GM23248 (cell line): ENCODE data around the gene DUSP9. TPM values are rescaled to one million over a fixed set of nuclear protein-coding genes. Genes with fewer than 3 reads are reported as not detected.
"Not testable (repeated sequence)": the region's sequence is repeated elsewhere in the genome, so short reads cannot be mapped to it uniquely, and the experiment has no call there.

ENCODE experiments used
- DNase-seq: peaks from one replicate; pipeline ENCODE4 v3.0.0-alpha.2; 2015
- H2AFZ ChIP-seq: fragments of 200-600 bp; sonication (generic); 2 replicates; pipeline ENCODE4 v1.6.1; 2016; ENCODE audit warnings: antibody characterized with exemption
- H3F3A ChIP-seq: fragments of 200-600 bp; sonication (generic); 2 replicates; pipeline ENCODE4 v1.6.1; 2016; ENCODE audit warnings: mild to moderate bottlenecking, antibody characterized with exemption, mixed run types; ENCODE audit not compliant: insufficient read depth
- H3K27ac ChIP-seq: fragments of 200-600 bp; sonication (generic); 2 replicates; pipeline ENCODE4 v1.5.1; 2016; ENCODE audit warnings: mild to moderate bottlenecking
- H3K27me3 ChIP-seq: fragments of 200-600 bp; sonication (generic); replicated peaks from 2 replicates; pipeline ENCODE4 v1.6.1; 2016; ENCODE audit warnings: mild to moderate bottlenecking; ENCODE audit not compliant: insufficient read depth
- H3K36me3 ChIP-seq: fragments of 200-600 bp; sonication (generic); 2 replicates; pipeline ENCODE4 v1.6.1; 2016; ENCODE audit warnings: low read depth, mild to moderate bottlenecking
- H3K4me1 ChIP-seq: fragments of 200-600 bp; sonication (generic); 2 replicates; pipeline ENCODE4 v1.6.1; 2016; ENCODE audit warnings: mild to moderate bottlenecking; ENCODE audit not compliant: insufficient read depth
- H3K4me2 ChIP-seq: fragments of 200-600 bp; sonication (generic); one replicate; pipeline ENCODE4 v1.6.1; 2016; ENCODE audit warnings: mild to moderate bottlenecking; ENCODE audit not compliant: unreplicated experiment
- H3K4me3 ChIP-seq: fragments of 200-600 bp; sonication (generic); 2 replicates; pipeline ENCODE4 v1.5.1; 2016; ENCODE audit warnings: mild to moderate bottlenecking
- H3K79me2 ChIP-seq: fragments of 200-600 bp; sonication (generic); 2 replicates; pipeline ENCODE4 v1.6.1; 2016; ENCODE audit warnings: mild to moderate bottlenecking; ENCODE audit not compliant: insufficient read depth
- H3K9ac ChIP-seq: fragments of 200-600 bp; sonication (generic); 2 replicates; pipeline ENCODE4 v1.6.1; 2016; ENCODE audit warnings: mild to moderate bottlenecking
- H3K9me2 ChIP-seq: fragments of 200-600 bp; sonication (generic); 2 replicates; pipeline ENCODE4 v1.6.1; 2016; ENCODE audit warnings: mixed run types, mild to moderate bottlenecking, moderate library complexity; ENCODE audit not compliant: insufficient read depth
- H3K9me3 ChIP-seq: fragments of 200-600 bp; sonication (generic); one replicate; pipeline ENCODE4 v1.6.1; 2017; ENCODE audit warnings: low read depth
- H4K20me1 ChIP-seq: fragments of 200-600 bp; sonication (generic); 2 replicates; pipeline ENCODE4 v1.6.0; 2016; ENCODE audit not compliant: insufficient read depth
- EZH2 ChIP-seq: fragments of 200-600 bp; sonication (generic); IDR thresholded peaks from 2 replicates; pipeline ENCODE4 v1.6.1; 2018; ENCODE audit warnings: antibody characterized with exemption, mild to moderate bottlenecking; ENCODE audit not compliant: insufficient read depth, poor library complexity, severe bottlenecking
- EZH2phosphoT487 ChIP-seq: fragments of 200-600 bp; sonication (generic); IDR thresholded peaks from 2 replicates; pipeline ENCODE4 v1.6.1; 2018; ENCODE audit warnings: antibody characterized with exemption, moderate library complexity, mild to moderate bottlenecking, low read depth; ENCODE audit not compliant: insufficient read depth
- WGBS, 2 experiments: methylation state at CpG; one replicate each; pipeline ENCODE4 v1.1.6; 2015 to 2017; ENCODE audit warnings: low lambda C conversion rate in 2 of 2, low coverage in 1 of 2; ENCODE audit errors: missing lambda C conversion rate in 2 of 2; 5-methylcytosine and 5-hydroxymethylcytosine counted together
- in situ Hi-C: fragments of 300-500 bp; cut with MboI; formaldehyde crosslinking; loops from 2 replicates; pipeline ENCODE4 v1.15.0; 2020
- polyA plus RNA-seq: library from polyadenylated mRNA; unstranded; fragments of >200 nt; fragmentation: Nextera tagmentation; extraction: Ambion mirVana; gene quantifications from 2 replicates; pipeline ENCODE4 v1.2.1, GENCODE V29; 2016
- total RNA-seq: library from RNA; depleted of rRNA; stranded (reverse); fragments of >200 nt; shearing (Covaris generic); gene quantifications from 2 replicates; pipeline ENCODE4 v1.2.3, GENCODE V29; 2014

Gene DUSP9
- total and polyA plus RNA-seq, 2 experiments from 2014 or later: not detected

- H3K36me3 ChIP-seq: no peaks in the 10 kb centered on the region
- no peaks in the 10 kb centered on the region for H3F3A ChIP-seq
- H3K4me1 ChIP-seq: no peaks in the 10 kb centered on the region
- DNase-seq: peak; percentile 52
- H2AFZ ChIP-seq: no peak overlapping the region
- H3K9me3 ChIP-seq: no peaks in the 10 kb centered on the region
- TF ChIP-seq EZH2: no peak
- no peak for TF ChIP-seq EZH2phosphoT487
- H4K20me1 ChIP-seq: no peaks in the 10 kb centered on the region
- no peaks in the 10 kb centered on the region for H3K9me2 ChIP-seq
- H3K27ac ChIP-seq: peak overlapping the region; percentile 52; the same call in 1 of the 2 replicates
- peak overlapping the region; percentile 48; the same call in 1 of the 2 replicates for H3K4me3 ChIP-seq
- peak overlapping the region; percentile 35 for H3K4me2 ChIP-seq
- no peaks in the 10 kb centered on the region for H3K27me3 ChIP-seq
- in situ Hi-C loops: no loop called here
- H3K79me2 ChIP-seq: no peaks in the 10 kb centered on the region
- 57 to 68% methylated on average over 8 to 10 of the region's 19 CpGs for WGBS, 2 experiments
- peak overlapping the region; percentile 57 for H3K9ac ChIP-seq
Measured at GRCh38 chrX:153689654-153690465, 42.9 kb downstream of the DUSP9 start.

DNA sequence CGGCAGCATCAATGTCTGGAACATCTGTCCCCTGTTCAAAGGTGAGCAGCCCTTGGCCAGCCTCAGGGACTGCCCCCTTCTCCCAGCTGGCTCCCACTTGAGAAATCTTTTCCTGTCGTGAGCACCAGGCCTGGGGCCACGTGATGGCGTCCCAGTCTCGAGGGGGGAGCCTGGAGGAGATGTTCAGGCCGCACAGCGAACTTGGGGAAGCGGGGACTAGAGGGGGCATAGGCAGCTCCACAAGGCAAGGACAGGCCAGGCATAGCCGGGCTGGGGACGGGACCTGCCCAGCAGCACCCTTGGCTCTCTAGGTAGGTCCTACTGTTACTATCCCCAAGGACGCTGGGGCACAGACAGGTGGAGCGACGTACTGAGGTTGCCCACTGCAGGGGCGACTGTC is 43.5 kb downstream of the DUSP9 start:
- H3K9me2 ChIP-seq: no peaks in the 10 kb centered on the region
- H3K36me3 ChIP-seq: no peaks in the 10 kb centered on the region
- no peaks in the 10 kb centered on the region for H4K20me1 ChIP-seq
- no peak overlapping the region for H3K4me3 ChIP-seq
- H3K4me1 ChIP-seq: no peaks in the 10 kb centered on the region
- no peak overlapping the region for H3K4me2 ChIP-seq
- no peak for DNase-seq
- no peak overlapping the region for H3K27ac ChIP-seq
- H2AFZ ChIP-seq: no peak overlapping the region
- H3K79me2 ChIP-seq: no peaks in the 10 kb centered on the region
- no peak overlapping the region for H3K9ac ChIP-seq
- no peaks in the 10 kb centered on the region for H3K27me3 ChIP-seq
- in situ Hi-C loops: no loop called here
- no peaks in the 10 kb centered on the region for H3F3A ChIP-seq
- TF ChIP-seq EZH2phosphoT487 (no peak), EZH2 (no peak)
- H3K9me3 ChIP-seq: no peaks in the 10 kb centered on the region
- 71 to 88% methylated on average over 3 to 5 of the region's 14 CpGs for WGBS, 2 experiments

- H3F3A ChIP-seq, in situ Hi-C loops, H2AFZ ChIP-seq, H4K20me1 ChIP-seq, H3K4me2 ChIP-seq, H3K9ac ChIP-seq, H3K27me3 ChIP-seq, H3K9me2 ChIP-seq, H3K27ac ChIP-seq, H3K79me2 ChIP-seq, DNase-seq, H3K4me3 ChIP-seq, H3K9me3 ChIP-seq, H3K36me3 ChIP-seq, H3K4me1 ChIP-seq: not testable (repeated sequence)
- 83 to 100% methylated on average over 2 to 9 of the region's 21 CpGs for WGBS, 2 experiments
Measured at GRCh38 chrX:153691032-153691827, 44.2 kb downstream of the DUSP9 start.

GRCh38 chrX:153692003-153692402 is 45.0 kb downstream of the DUSP9 start:
- Histone ChIP-seq H3K9me3 (no peaks in the 10 kb centered on the region), H4K20me1 (no peaks in the 10 kb centered on the region), H3K4me1 (no peaks in the 10 kb centered on the region), H2AFZ (no peak overlapping the region), H3K9me2 (no peaks in the 10 kb centered on the region), H3K4me3 (no peak overlapping the region), H3F3A (no peaks in the 10 kb centered on the region), H3K79me2 (no peaks in the 10 kb centered on the region), H3K9ac (no peak overlapping the region), H3K27me3 (no peaks in the 10 kb centered on the region), H3K27ac (no peak overlapping the region), H3K36me3 (no peaks in the 10 kb centered on the region), H3K4me2 (no peak overlapping the region)
- no peak for DNase-seq
- 100% methylated on average over 1 to 3 of the region's 4 CpGs for WGBS, 2 experiments
- TF ChIP-seq EZH2phosphoT487 (no peak), EZH2 (no peak)
- in situ Hi-C loops: no loop called here
